Measurements from ENCODE around the gene KRT81.

- no peak for TF ChIP-seq CTCF (conservative IDR thresholded peaks at IDR 0.05)
- no peak for TF ChIP-seq EZH2 (IDR thresholded peaks at IDR 0.05; ENCODE audit: low read depth)
Measured at GRCh38 chr12:52331833-52332232, 40.5 kb upstream of the KRT81 start.

Measured in PC-9 (cell line).